Measurements from ENCODE around the gene NDUFAF2.
"Not testable (repeated sequence)": the region's sequence is repeated elsewhere in the genome, so short reads cannot be mapped to it uniquely, and the experiment has no call there.

NDUFAF2 gene

GRCh38 chr5:61085885-61086284, 140.9 kb downstream of the NDUFAF2 start:
- TF ChIP-seq CTCF (IDR thresholded peaks at IDR 0.05; ENCODE audit: borderline replicate concordance, extremely low read depth, low read length, poor library complexity, severe bottlenecking) (no peak), EZH2 (IDR thresholded peaks at IDR 0.05; ENCODE audit: borderline replicate concordance, low read depth, low read length, severe bottlenecking) (no peak)
- no peak for ATAC-seq (ENCODE audit: insufficient read depth, low read depth)
- no peaks in the 10 kb centered on the region for H3K4me1 ChIP-seq (ENCODE audit: insufficient read depth, low read length)

GRCh38 chr5:61087921-61088320, 142.9 kb downstream of the NDUFAF2 start:
- H3K9me3 ChIP-seq (ENCODE audit: insufficient read depth, low read length, severe bottlenecking), result no peaks in the 10 kb centered on the region
- H2AFZ ChIP-seq (ENCODE audit: low read depth, low read length), result no peak overlapping the region
- DNase-seq (no peak), ATAC-seq (ENCODE audit: insufficient read depth, low read depth) (no peak)
- no peak overlapping the region for H3K4me2 ChIP-seq (ENCODE audit: insufficient read depth, low read length)
- no peaks in the 10 kb centered on the region for H3K4me1 ChIP-seq (ENCODE audit: insufficient read depth, low read length)
- H3K79me2 ChIP-seq (ENCODE audit: insufficient read depth, low read length), result no peaks in the 10 kb centered on the region
- no peak for TF ChIP-seq CTCF (IDR thresholded peaks at IDR 0.05; ENCODE audit: borderline replicate concordance, extremely low read depth, low read length, poor library complexity, severe bottlenecking)
- no peak for TF ChIP-seq EZH2 (IDR thresholded peaks at IDR 0.05; ENCODE audit: borderline replicate concordance, low read depth, low read length, severe bottlenecking)
- H3K4me3 ChIP-seq (ENCODE audit: low read depth in 1 of 2, low read length in 2 of 2), result no peak overlapping the region
- no peaks in the 10 kb centered on the region for H4K20me1 ChIP-seq (ENCODE audit: insufficient read depth, low read length)
- H3K27me3 ChIP-seq (ENCODE audit: insufficient read depth, low read length, poor library complexity), result no peaks in the 10 kb centered on the region
- no peak overlapping the region for H3K27ac ChIP-seq (ENCODE audit: low read length)
- no peak overlapping the region for H3K9ac ChIP-seq (ENCODE audit: low read depth, low read length)
- no peaks in the 10 kb centered on the region for H3K36me3 ChIP-seq (ENCODE audit: insufficient read depth, low read length)

More at GRCh38 chr5:61085885-61086284, 140.9 kb downstream of the NDUFAF2 start:
- H3K4me3 ChIP-seq (ENCODE audit: low read depth in 1 of 2, low read length in 2 of 2), result no peak overlapping the region
- no peak overlapping the region for H3K4me2 ChIP-seq (ENCODE audit: insufficient read depth, low read length)
- H3K36me3 ChIP-seq (ENCODE audit: insufficient read depth, low read length), result no peaks in the 10 kb centered on the region
- H3K9me3 ChIP-seq (ENCODE audit: insufficient read depth, low read length, severe bottlenecking), result no peaks in the 10 kb centered on the region
- no peaks in the 10 kb centered on the region for H4K20me1 ChIP-seq (ENCODE audit: insufficient read depth, low read length)
- no peak overlapping the region for H3K9ac ChIP-seq (ENCODE audit: low read depth, low read length)
- H3K27ac ChIP-seq (ENCODE audit: low read length), result no peak overlapping the region
- no peaks in the 10 kb centered on the region for H3K79me2 ChIP-seq (ENCODE audit: insufficient read depth, low read length)
- H3K27me3 ChIP-seq (ENCODE audit: insufficient read depth, low read length, poor library complexity), result no peaks in the 10 kb centered on the region
- DNase-seq, result no peak
- H2AFZ ChIP-seq (ENCODE audit: low read depth, low read length), result no peak overlapping the region

- Histone ChIP-seq H3K9me3 (ENCODE audit: insufficient read depth, low read length, severe bottlenecking) (no peaks in the 10 kb centered on the region), H3K27me3 (ENCODE audit: insufficient read depth, low read length, poor library complexity) (no peaks in the 10 kb centered on the region), H3K4me2 (ENCODE audit: insufficient read depth, low read length) (no peak overlapping the region), H3K79me2 (ENCODE audit: insufficient read depth, low read length) (no peaks in the 10 kb centered on the region), H3K9ac (ENCODE audit: low read depth, low read length) (no peak overlapping the region), H3K36me3 (ENCODE audit: insufficient read depth, low read length) (no peaks in the 10 kb centered on the region), H4K20me1 (ENCODE audit: insufficient read depth, low read length) (no peaks in the 10 kb centered on the region), H2AFZ (ENCODE audit: low read depth, low read length) (no peak overlapping the region), H3K27ac (ENCODE audit: low read length) (no peak overlapping the region), H3K4me1 (ENCODE audit: insufficient read depth, low read length) (no peaks in the 10 kb centered on the region), H3K4me3 (ENCODE audit: low read depth in 1 of 2, low read length in 2 of 2) (no peak overlapping the region)
- ATAC-seq (ENCODE audit: insufficient read depth, low read depth) (no peak), DNase-seq (no peak)
- TF ChIP-seq EZH2 (IDR thresholded peaks at IDR 0.05; ENCODE audit: borderline replicate concordance, low read depth, low read length, severe bottlenecking) (no peak), CTCF (IDR thresholded peaks at IDR 0.05; ENCODE audit: borderline replicate concordance, extremely low read depth, low read length, poor library complexity, severe bottlenecking) (no peak)
Measured at GRCh38 chr5:61089351-61089750, 144.3 kb downstream of the NDUFAF2 start.

- H3K4me3 ChIP-seq (ENCODE audit: low read depth in 1 of 2, low read length in 2 of 2); H3K27ac ChIP-seq (ENCODE audit: low read length); H2AFZ ChIP-seq (ENCODE audit: low read depth, low read length); H3K79me2 ChIP-seq (ENCODE audit: insufficient read depth, low read length); H3K36me3 ChIP-seq (ENCODE audit: insufficient read depth, low read length); H4K20me1 ChIP-seq (ENCODE audit: insufficient read depth, low read length); H3K4me2 ChIP-seq (ENCODE audit: insufficient read depth, low read length); H3K4me1 ChIP-seq (ENCODE audit: insufficient read depth, low read length); H3K9me3 ChIP-seq (ENCODE audit: insufficient read depth, low read length, severe bottlenecking); ATAC-seq (ENCODE audit: insufficient read depth, low read depth); H3K9ac ChIP-seq (ENCODE audit: low read depth, low read length); H3K27me3 ChIP-seq (ENCODE audit: insufficient read depth, low read length, poor library complexity); DNase-seq: not testable (repeated sequence)
Measured at GRCh38 chr5:61093046-61093771, 148.2 kb downstream of the NDUFAF2 start.
